OCI-LY3 (cell line): ENCODE measurements around the gene ANKFN1.

Experiments used
- H2AFZ ChIP-seq: fragments of 200-600, 300-600 bp; shearing (Covaris generic); 2 replicates; pipeline ENCODE4 v1.6.0; 2014; ENCODE audit warnings: antibody characterized with exemption, low read depth, low read length
- H3K27ac ChIP-seq: fragments of 200-600, 300-600 bp; sonication (generic); 2 replicates; pipeline ENCODE4 v1.5.1; 2014; ENCODE audit warnings: mild to moderate bottlenecking, low read length, moderate library complexity, mixed read lengths
- H3K27me3 ChIP-seq: fragments of 200-600, 300-600 bp; sonication (generic); 2 replicates; pipeline ENCODE4 v1.6.1; 2014; ENCODE audit warnings: low read depth, low read length, mixed read lengths
- H3K36me3 ChIP-seq: fragments of 200-600, 300-600 bp; sonication (generic); replicated peaks from 2 replicates; pipeline ENCODE3; 2014; ENCODE audit warnings: low read depth, low read length, mixed read lengths
- H3K4me1 ChIP-seq: fragments of 300-600, 200-600 bp; sonication (generic); 2 replicates; pipeline ENCODE4 v1.6.1; 2014; ENCODE audit warnings: low read length, mixed read lengths
- H3K4me2 ChIP-seq: fragments of 200-600, 300-600 bp; sonication (generic); 2 replicates; pipeline ENCODE4 v1.6.1; 2014; ENCODE audit warnings: low read length, mixed read lengths
- H3K4me3 ChIP-seq: fragments of 300-600, 200-600 bp; sonication (generic); 2 replicates; pipeline ENCODE4 v1.5.1; 2014; ENCODE audit warnings: antibody characterized with exemption, mild to moderate bottlenecking, low read length, moderate library complexity
- H3K79me2 ChIP-seq: fragments of 300-600, 200-600 bp; shearing (Covaris generic); 2 replicates; pipeline ENCODE4 v1.6.1; 2014; ENCODE audit warnings: mild to moderate bottlenecking, low read length, mixed read lengths
- H3K9ac ChIP-seq: fragments of 300-600, 200-600 bp; shearing (Covaris generic); 2 replicates; pipeline ENCODE4 v1.6.0; 2014; ENCODE audit warnings: mild to moderate bottlenecking, low read length, moderate library complexity
- H3K9me3 ChIP-seq: fragments of 200-600, 300-600 bp; shearing (Covaris generic); 2 replicates; pipeline ENCODE4 v1.6.1; 2014; ENCODE audit warnings: low read length, mixed read lengths; ENCODE audit not compliant: insufficient read depth
- H4K20me1 ChIP-seq: fragments of 200-600, 300-600 bp; sonication (generic); 2 replicates; pipeline ENCODE4 v1.6.1; 2016; ENCODE audit warnings: low read length, mixed read lengths; ENCODE audit not compliant: insufficient read depth
- CTCF ChIP-seq: fragments of 200-600, 300-600 bp; sonication (generic); IDR thresholded peaks from 2 replicates; pipeline ENCODE4 v1.5.1; 2014; ENCODE audit warnings: antibody characterized with exemption, low read length, low read depth
- EZH2phosphoT487 ChIP-seq: fragments of 200-600 bp; shearing (Covaris generic); IDR thresholded peaks from 2 replicates; pipeline ENCODE4 v1.6.1; 2018; ENCODE audit warnings: antibody characterized with exemption, mixed run types, low read depth

Gene ANKFN1

GRCh38 chr17:56203430-56203829 lies 50.2 kb downstream of the ANKFN1 start:
- no peak overlapping the region for H3K27ac ChIP-seq
- H3K4me1 ChIP-seq, result no peaks in the 10 kb centered on the region
- H3K36me3 ChIP-seq, result no peaks in the 10 kb centered on the region
- no peak overlapping the region; the same call in 1 of the 2 replicates for H2AFZ ChIP-seq
- peak overlapping the region; percentile 48 for H3K4me3 ChIP-seq
- no peaks in the 10 kb centered on the region for H3K9me3 ChIP-seq
- no peaks in the 10 kb centered on the region; the same call in 1 of the 2 replicates for H3K27me3 ChIP-seq
- H3K79me2 ChIP-seq, result no peaks in the 10 kb centered on the region
- no peak overlapping the region for H3K9ac ChIP-seq
- H3K4me2 ChIP-seq, result peak overlapping the region; percentile 37
- no peak for TF ChIP-seq EZH2phosphoT487
- TF ChIP-seq CTCF, result no peak
- H4K20me1 ChIP-seq, result no peaks in the 10 kb centered on the region

GRCh38 chr17:56206351-56206750 lies 53.1 kb downstream of the ANKFN1 start:
- H3K4me1 ChIP-seq, result no peaks in the 10 kb centered on the region
- no peak overlapping the region for H3K4me3 ChIP-seq
- no peak overlapping the region for H3K4me2 ChIP-seq
- no peak overlapping the region for H2AFZ ChIP-seq
- TF ChIP-seq EZH2phosphoT487, result no peak
- no peak for TF ChIP-seq CTCF
- H4K20me1 ChIP-seq, result no peaks in the 10 kb centered on the region
- no peaks in the 10 kb centered on the region for H3K27me3 ChIP-seq
- no peak overlapping the region for H3K27ac ChIP-seq
- no peaks in the 10 kb centered on the region for H3K36me3 ChIP-seq
- H3K9ac ChIP-seq, result no peak overlapping the region
- no peaks in the 10 kb centered on the region for H3K79me2 ChIP-seq
- no peaks in the 10 kb centered on the region for H3K9me3 ChIP-seq

GRCh38 chr17:56213031-56213430 lies 59.8 kb downstream of the ANKFN1 start:
- no peaks in the 10 kb centered on the region for H3K9me3 ChIP-seq
- H3K4me3 ChIP-seq, result no peak overlapping the region
- H2AFZ ChIP-seq, result no peak overlapping the region
- H3K79me2 ChIP-seq, result no peaks in the 10 kb centered on the region
- no peak for TF ChIP-seq CTCF
- TF ChIP-seq EZH2phosphoT487, result no peak
- H4K20me1 ChIP-seq, result no peaks in the 10 kb centered on the region
- H3K36me3 ChIP-seq, result no peaks in the 10 kb centered on the region
- 0 out of 2 replicates have a peak, but pooled peaks cover 7% of the 10 kb centered on the region for H3K27me3 ChIP-seq
- H3K27ac ChIP-seq, result no peak overlapping the region
- H3K4me2 ChIP-seq, result no peak overlapping the region
- H3K4me1 ChIP-seq, result no peaks in the 10 kb centered on the region
- no peak overlapping the region for H3K9ac ChIP-seq

GRCh38 chr17:56217921-56218320 lies 64.6 kb downstream of the ANKFN1 start:
- Histone ChIP-seq H3K9ac (no peak overlapping the region), H2AFZ (no peak overlapping the region), H4K20me1 (no peaks in the 10 kb centered on the region), H3K36me3 (no peaks in the 10 kb centered on the region), H3K27ac (no peak overlapping the region), H3K4me2 (no peak overlapping the region), H3K4me3 (no peak overlapping the region), H3K27me3 (0 out of 2 replicates have a peak, but pooled peaks cover 7% of the 10 kb centered on the region), H3K79me2 (no peaks in the 10 kb centered on the region), H3K4me1 (no peaks in the 10 kb centered on the region), H3K9me3 (no peaks in the 10 kb centered on the region)
- TF ChIP-seq CTCF, result no peak
- TF ChIP-seq EZH2phosphoT487, result no peak
